Fibroblast of upper back skin (primary cell): ENCODE results near the gene ALLC.
A peak's percentile ranks its signal among the peaks of the same experiment; 100 is the strongest.
"Not testable (repeated sequence)": the region's sequence is repeated elsewhere in the genome, so short reads cannot be mapped to it uniquely, and the experiment has no call there.

Experiments used
- DNase-seq: peaks from one replicate; pipeline ENCODE4 v3.0.0-alpha.2; 2013

Gene ALLC

DNA sequence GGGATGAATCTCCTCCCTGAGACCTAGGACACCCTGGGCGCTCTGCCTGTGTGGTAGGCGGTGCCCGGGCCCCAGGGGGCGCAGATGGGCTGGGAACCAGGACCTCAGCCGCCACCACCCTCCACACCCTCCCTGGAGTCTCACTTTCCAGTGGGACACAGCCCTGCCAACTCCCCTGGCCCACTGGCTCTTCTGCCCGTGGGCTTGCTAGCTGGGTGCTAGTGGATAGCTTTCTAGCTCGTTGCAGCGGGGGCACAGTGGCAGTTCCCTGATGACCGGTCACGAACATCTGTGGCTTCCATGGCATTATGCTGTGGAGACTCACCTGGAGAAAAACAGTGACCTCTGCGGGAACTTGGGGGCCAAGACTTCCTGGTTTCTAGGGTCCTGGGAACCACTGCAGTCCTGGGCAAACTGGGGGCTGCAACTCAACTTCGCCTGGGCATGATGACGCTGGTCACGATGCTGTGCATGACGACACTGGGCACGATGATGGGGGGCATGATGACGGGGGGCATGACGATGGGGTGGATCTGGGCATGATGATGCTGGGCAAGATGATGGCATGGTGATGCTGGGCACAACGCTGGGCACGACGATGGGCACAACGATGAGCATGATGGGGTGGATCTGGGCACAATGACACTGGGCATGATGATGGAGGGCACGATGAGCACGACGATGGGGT, 31.0 kb upstream of the ALLC start:
- no peak for DNase-seq

GRCh38 chr2:3627500-3628100, 30.4 kb upstream of the ALLC start:
- DNase-seq: no peak

DNA sequence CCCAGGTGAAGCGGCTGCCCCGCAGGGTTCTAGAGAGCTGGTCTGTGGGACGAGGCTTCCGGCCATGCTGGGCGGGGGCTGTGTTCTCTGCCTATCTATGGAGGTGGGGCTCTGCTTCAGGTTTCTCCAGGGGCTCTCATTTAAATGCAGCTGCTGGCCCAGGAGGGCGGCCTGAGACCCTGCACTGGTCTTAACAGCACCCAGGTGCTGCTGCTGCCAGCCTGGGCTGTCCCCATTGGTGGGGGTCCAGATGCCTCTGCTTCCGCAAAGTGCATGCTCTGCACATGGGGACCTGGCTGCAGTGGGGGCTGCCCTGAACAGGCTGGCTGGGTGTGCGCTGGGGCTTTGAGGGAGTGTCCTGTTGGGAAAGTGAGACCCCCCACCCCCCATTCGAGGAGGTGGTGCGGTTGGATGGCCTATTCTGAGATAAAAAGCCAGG, 29.7 kb upstream of the ALLC start:
- no peak for DNase-seq

DNA sequence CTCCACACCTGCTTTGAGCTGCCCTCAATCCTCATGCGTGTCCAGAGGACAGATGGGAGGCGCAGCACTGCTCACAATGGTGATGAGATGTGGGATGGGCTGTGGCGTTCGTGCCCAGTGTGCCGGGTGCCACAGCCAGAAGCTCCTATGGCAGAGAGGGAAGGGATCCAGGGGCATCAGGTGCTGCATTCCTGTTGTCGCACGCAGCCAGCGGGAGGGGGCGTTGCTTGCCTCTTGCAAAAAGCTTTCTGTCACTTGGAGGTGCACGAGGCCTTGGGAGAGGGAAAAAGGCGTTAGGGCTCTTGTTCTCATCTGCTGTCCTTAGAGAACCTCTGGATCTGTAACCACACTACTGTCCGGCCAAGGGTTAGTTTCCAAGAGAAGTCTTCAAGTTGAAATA, 29.2 kb upstream of the ALLC start:
- DNase-seq: no peak

DNA sequence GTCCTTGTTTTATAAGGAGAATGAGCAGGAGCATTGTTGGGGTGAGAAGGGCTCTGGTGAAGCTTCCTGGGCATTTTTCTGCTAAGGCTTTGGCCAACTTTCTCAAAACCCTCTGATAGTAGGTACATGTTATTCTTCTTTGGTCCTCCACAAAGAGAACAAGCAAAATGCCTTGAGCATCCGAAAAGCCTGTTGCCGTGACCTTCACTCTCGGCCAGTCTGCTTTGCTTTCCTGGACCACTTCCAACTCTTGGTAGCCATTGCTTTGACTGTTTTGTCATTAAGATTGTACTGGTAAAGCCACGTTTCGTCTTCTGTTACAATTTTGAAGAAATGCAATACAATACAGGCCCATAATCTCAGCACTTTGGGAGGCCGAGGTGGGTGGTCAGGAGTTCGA, 27.4 kb upstream of the ALLC start:
- DNase-seq: no peak

DNA sequence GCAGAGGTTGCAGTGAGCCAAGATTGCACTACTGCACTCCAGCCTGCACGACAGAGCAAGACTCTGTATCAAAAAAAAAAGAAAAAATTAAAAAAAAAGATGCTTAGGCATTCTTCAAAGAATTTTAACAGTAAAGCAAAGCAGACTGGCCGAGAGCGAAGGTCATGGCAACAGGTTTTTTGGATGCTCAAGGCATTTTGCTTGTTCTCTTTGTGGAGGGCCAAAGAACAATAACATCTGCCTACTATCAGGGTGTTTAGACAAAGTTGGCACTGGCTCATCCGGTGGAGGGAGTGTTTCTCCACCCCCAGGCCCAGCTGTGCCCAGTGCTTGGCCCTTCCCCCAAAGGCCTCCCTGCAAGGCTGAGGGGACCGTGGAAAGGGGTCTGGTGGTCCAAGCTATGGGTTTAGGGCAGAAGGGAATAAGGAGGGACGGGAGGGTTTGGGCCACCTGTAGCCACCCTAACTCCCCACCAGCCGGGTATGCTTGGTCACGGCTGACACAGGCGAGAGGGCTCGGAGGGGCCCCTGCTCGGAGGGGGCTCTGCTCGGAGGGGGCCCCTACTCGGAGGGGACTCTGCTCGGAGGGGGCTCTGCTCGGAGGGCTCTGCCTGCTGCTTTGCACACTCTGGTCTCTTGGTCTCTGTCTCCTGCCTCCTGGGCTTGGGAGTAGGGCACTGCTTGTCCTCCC, 26.7 kb upstream of the ALLC start:
- no peak for DNase-seq

- DNase-seq: no peak
Observed at GRCh38 chr2:3631851-3632659, 25.9 kb upstream of the ALLC start.

- DNase-seq: peak; percentile 34
Observed at GRCh38 chr2:3633089-3633981, 24.7 kb upstream of the ALLC start.

DNA sequence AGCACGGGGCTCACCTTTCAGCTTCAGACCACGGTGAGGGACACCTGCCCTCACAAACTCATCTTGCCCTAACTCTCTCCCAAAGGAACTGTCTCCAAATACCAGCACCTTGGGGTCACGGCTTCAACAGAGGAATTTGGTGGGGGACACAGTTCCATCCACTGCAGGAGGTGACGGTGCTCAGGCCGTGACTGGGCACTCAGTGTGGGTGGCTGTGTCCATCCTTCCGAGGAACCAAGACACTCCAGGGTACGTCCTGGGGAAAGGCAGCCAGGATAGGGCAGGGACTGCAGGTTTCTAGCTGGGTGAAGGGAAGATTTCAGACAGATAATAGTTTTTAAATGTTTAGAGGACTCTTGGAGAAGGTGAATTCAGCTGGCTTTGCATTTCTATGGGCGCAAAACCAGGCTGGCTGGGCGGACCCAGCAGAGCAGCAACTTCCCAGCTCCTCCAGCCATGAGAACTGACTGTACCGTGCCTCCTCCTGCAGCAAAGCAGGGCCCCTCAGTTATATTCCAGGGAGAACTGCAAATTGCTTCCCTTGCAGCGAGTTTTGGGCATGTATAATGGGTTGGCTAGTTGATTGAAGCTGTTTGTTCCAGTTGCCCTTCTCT, 23.9 kb upstream of the ALLC start:
- no peak for DNase-seq

DNA sequence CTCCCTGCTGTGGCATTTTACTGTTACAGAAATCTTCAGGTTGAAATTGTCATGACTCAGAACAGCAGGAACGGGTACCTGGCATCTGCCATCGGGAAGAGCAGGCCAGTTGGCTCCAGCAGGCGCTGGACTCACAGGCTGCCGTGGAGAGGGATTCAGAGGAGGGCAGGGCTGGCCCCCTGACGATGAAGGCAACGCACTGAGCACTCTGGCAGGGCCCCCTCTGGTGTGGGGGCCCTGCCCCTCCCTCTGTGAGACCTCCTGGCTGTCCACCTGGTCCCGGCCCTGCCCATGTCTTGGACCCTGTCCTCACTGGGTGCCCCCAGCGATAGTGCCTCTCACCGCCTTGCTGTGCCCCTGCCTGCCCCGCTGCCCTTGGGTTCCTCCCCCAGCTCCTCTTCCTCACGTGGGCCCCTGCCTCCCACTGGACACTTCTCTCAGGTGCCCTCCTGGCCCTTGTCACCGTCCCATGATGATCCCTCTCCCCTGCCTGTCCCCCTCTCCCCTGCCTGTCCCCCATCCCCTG, 23.3 kb upstream of the ALLC start:
- DNase-seq: no peak

DNA sequence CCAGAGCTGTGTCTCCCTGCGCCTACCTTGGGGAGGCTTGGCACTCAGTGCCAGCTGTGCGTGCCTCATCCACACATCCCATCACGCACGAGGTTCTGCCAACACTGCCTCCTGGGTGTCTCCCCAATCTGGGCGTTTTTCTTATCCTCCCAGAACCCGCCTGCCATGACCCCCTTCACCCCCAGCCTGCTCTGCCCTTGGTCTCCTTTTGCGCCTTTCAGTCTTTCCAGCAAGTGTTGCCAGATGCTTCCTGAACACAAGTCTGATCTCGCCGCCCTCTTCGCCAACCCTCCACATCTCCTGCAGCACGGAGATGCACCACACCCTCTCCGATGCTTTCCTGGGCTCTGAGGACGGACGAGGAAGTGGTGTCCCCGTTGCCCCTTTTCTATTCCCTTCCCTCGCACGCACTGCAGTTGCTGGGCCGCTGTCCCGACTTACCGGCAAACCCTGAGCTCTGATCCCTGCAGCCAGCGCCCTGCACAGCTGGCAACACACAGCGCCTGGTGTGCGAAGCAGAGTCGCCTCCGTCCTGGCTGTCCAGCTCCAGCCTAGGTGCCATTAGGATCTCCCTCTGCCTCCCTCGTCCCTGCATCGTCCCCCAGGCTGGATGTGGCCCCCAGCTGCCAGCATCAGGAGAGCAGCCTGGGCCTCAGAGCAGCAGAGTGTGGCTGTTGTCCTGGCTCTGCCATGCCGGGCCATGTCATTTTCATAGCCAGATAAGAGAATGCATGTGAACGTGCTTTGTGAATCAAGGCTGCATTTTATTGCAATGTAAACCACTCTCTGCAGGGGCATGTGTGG, 22.6 kb upstream of the ALLC start:
- DNase-seq: no peak

- not testable (repeated sequence) for DNase-seq
Observed at GRCh38 chr2:3635975-3636327, 22.0 kb upstream of the ALLC start.

DNA sequence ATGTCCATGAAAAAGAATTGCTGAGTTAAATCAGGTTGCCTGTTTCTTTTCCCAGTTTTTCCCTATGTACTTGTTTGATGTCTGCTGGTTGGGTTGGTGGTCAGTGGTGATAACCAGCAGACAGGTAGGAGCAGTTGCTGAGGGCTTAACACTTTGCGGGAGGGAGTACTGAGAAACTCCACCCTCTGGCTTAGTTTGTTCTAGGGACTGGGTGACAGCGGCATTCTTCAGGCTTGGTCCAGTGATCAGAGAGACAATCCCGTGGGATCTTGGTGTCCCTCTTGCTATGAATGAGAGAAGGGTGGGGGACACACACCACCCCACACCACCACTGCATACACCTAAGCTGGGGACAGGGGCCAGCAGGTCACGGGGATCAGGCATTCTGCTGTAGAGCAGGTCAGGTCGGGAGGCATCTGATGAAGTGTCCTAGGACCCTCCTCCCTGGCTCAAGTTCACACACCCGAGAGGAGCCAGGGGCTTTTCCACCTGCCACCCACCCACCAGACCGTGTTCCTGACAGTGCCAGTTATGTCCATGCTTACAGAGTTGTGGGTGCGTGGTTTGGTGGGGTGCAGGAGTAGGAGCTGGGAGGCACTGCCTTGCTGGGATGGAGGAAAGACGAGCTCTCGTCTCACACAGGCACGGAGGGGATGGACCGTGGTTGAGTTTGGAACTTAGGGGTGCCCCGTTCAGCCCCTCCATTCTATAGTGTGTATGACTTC, 21.3 kb upstream of the ALLC start:
- DNase-seq: no peak

- DNase-seq: no peak
Observed at GRCh38 chr2:3637311-3637675, 20.7 kb upstream of the ALLC start.

GRCh38 chr2:3637692-3638455, 20.1 kb upstream of the ALLC start:
- no peak for DNase-seq

GRCh38 chr2:3638456-3638810, 19.6 kb upstream of the ALLC start:
- no peak for DNase-seq

DNA sequence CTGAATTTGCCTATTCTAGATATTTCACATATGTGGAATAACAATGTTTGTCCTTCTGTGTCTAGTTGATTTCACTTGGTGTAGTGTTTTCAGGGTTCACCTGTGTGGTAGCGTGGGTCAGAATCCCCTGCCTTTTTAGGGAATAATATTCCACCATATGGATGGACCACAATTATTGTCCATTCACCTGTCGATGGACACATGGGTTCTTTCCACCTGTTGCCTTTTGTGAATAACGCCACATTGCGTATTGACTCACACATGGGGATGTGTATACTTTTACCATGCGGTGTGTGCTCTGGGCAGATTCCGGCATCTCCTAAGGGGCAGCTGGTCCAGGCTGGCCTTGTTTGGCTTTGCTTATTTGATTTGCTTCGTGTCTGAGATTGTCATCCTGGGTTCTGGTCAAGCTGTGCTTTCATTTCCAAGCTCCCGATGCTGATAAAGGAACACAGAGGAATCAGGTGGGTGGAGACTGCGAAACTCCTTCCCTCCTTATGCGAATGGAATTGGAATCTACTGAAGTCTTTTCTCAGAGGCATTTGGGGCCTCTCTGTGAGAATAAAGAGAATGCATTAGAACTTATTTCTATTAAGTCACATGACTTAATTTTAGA, 18.9 kb upstream of the ALLC start:
- no peak for DNase-seq

DNA sequence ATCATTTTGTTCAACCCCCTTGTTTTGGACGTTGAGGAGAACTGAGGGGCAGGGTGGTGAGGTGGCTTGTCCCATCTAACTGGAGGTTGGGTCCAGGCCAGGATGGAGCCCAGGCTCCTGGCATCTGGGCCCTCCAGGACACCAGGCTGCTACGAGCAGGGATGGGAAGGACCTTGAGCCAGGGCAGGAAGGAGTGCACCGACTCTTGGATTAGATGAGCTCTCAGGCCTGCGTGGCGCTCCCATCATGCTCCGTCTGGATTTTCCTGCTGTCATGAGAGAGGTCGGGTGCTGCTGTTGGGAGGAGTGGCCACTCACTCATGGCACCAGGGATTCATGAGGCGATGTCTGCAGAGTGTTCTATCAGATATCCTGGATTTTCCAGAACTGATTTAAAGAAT, 18.3 kb upstream of the ALLC start:
- DNase-seq: no peak

GRCh38 chr2:3641181-3641580, 16.8 kb upstream of the ALLC start:
- no peak for DNase-seq
